Parathyroid adenoma (tissue), 2 donors: ENCODE data around the gene CACNA1S.

ENCODE experiments used
- H2AFZ ChIP-seq: fragments of 300-600 bp; sonication (generic); one replicate; pipeline ENCODE4 v1.7.0; 2017; ENCODE audit warnings: antibody characterized with exemption, mild to moderate bottlenecking
- H3K27ac ChIP-seq: fragments of 300-600 bp; sonication (generic); one replicate; pipeline ENCODE4 v1.7.0; 2017
- H3K27me3 ChIP-seq: fragments of 300-600 bp; sonication (generic); one replicate; pipeline ENCODE4 v1.7.0; 2017; ENCODE audit warnings: low read length; ENCODE audit not compliant: control insufficient read depth, insufficient read depth
- H3K36me3 ChIP-seq: fragments of 300-600 bp; sonication (generic); one replicate; pipeline ENCODE4 v1.7.0; 2017; ENCODE audit warnings: low read length; ENCODE audit not compliant: control insufficient read depth, insufficient read depth
- H3K4me1 ChIP-seq: fragments of 300-600 bp; sonication (generic); one replicate; pipeline ENCODE4 v1.7.0; 2017; ENCODE audit warnings: control low read depth
- H3K4me2 ChIP-seq: fragments of 300-600 bp; sonication (generic); one replicate; pipeline ENCODE4 v1.7.0; 2017; ENCODE audit warnings: low read length
- H3K4me3 ChIP-seq: fragments of 300-600 bp; sonication (generic); one replicate; pipeline ENCODE4 v1.7.0; 2017; ENCODE audit warnings: low read depth, low read length
- H3K79me2 ChIP-seq: fragments of 300-600 bp; sonication (generic); one replicate; pipeline ENCODE4 v1.7.0; 2017; ENCODE audit warnings: control low read depth
- H3K9ac ChIP-seq: fragments of 300-600 bp; sonication (generic); one replicate; pipeline ENCODE4 v1.7.0; 2017; ENCODE audit warnings: mild to moderate bottlenecking
- H3K9me3 ChIP-seq: fragments of 300-600 bp; sonication (generic); one replicate; pipeline ENCODE4 v1.7.0; 2017; ENCODE audit warnings: low read length; ENCODE audit not compliant: control insufficient read depth
- TF ChIP-seq, protein P1 (sequence below): fragments of 300-600 bp; sonication (generic); IDR thresholded peaks from one replicate; pipeline ENCODE4 v1.7.0; 2017; ENCODE audit warnings: antibody characterized with exemption, mild to moderate bottlenecking
- donor health status: primary hyperparathyroidism.

The CACNA1S gene

DNA sequence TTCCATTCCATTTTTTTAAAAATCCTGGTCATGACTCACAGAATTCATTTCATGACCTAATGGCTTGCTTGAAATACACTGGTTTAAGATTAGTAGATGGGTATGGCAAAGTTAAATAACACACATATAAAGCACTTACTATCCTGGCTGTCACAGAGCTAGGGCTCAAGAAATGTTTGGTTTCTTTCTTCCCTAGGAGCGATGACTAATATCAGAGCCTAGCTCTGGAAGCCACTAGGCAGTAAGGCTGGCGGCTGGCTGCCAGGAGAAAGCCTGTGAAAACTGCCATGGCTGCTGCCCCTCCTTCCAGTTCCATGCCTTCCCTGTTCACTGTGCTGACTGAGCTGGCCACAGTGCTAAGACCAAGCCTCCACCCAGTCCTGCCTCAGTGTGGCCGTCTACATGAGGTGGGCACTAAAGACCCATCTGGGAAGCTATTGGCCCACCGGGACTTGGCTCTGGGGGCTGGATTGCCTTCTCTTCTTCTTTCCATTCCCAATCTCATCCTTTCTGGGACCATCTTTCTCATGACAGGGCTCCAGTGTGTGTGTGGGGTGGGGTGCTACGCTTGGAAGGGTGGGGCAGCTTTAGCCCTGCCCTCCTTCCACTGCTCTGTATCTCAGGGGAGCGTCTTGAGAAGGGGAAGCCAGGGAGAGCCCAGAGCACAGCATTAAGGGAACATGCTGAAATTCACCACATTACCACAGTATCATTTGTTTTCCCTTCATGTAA is 25.5 kb upstream of the CACNA1S start:
- no peak overlapping the region for H2AFZ ChIP-seq
- no peak overlapping the region for H3K4me3 ChIP-seq
- H3K27ac ChIP-seq = no peak overlapping the region
- no peaks in the 10 kb centered on the region for H3K36me3 ChIP-seq
- TF ChIP-seq, protein P1, sequence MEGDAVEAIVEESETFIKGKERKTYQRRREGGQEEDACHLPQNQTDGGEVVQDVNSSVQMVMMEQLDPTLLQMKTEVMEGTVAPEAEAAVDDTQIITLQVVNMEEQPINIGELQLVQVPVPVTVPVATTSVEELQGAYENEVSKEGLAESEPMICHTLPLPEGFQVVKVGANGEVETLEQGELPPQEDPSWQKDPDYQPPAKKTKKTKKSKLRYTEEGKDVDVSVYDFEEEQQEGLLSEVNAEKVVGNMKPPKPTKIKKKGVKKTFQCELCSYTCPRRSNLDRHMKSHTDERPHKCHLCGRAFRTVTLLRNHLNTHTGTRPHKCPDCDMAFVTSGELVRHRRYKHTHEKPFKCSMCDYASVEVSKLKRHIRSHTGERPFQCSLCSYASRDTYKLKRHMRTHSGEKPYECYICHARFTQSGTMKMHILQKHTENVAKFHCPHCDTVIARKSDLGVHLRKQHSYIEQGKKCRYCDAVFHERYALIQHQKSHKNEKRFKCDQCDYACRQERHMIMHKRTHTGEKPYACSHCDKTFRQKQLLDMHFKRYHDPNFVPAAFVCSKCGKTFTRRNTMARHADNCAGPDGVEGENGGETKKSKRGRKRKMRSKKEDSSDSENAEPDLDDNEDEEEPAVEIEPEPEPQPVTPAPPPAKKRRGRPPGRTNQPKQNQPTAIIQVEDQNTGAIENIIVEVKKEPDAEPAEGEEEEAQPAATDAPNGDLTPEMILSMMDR = no peak
- H3K9ac ChIP-seq = no peak overlapping the region
- H3K4me1 ChIP-seq = no peaks in the 10 kb centered on the region
- no peak overlapping the region for H3K4me2 ChIP-seq
- no peaks in the 10 kb centered on the region for H3K9me3 ChIP-seq
- no peaks in the 10 kb centered on the region for H3K27me3 ChIP-seq
- no peaks in the 10 kb centered on the region for H3K79me2 ChIP-seq

DNA sequence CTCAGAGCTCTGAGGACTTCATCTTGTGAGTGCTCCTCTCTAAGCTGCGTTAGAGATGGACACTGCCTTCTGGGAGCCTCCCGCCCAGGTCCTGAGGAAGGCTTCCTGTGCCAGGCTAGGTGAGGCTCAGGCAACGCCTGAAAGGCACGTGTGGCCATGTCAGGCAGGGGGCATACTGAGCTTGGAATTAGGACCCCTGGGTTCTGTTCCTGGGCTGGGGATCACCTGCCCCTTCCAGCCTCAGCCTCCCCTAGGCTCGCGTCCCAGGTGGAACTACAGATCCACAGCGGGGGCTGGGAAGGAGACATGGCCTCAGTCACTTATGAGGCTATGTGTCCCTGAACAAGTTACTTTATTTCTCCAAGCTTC is 24.8 kb upstream of the CACNA1S start:
- Histone ChIP-seq H3K9ac (no peak overlapping the region), H3K4me3 (no peak overlapping the region), H3K79me2 (no peaks in the 10 kb centered on the region), H3K36me3 (no peaks in the 10 kb centered on the region), H3K4me2 (no peak overlapping the region), H3K9me3 (no peaks in the 10 kb centered on the region), H3K4me1 (no peaks in the 10 kb centered on the region), H2AFZ (no peak overlapping the region), H3K27me3 (no peaks in the 10 kb centered on the region), H3K27ac (no peak overlapping the region)
- TF ChIP-seq, protein P1 = no peak

DNA sequence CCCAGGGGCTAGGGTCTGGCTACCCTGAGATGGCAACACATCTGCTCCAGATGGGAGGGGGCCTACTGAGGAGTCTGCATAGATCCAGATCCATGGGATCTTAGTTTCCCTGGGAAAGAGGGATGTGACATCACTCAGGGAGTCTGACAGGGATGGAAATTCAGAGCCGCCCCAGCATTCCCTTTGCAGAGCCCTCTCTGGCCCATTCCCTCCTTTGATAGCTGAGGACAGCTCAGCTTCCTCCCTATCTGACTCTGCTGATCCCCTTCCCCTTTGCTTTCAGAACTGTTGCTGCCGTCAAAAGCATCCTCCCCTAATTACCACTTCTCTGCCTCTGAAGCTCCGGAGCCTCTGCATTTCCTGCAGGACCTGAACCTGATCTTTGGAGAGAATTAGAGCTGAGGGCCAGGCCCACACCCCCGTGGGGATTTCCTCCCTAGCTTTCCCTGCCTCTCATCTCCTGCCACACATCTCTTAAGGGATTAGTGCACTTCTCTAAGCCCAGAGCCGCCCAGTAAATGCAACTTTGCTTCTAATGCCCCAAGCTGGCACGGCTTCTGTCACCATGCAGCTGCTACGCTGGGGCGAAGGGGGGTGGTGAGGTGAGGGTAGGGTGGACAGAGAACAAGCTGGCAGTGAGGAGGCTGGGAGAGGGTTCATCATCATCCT is 24.3 kb upstream of the CACNA1S start:
- Histone ChIP-seq H3K9me3 (no peaks in the 10 kb centered on the region), H3K27me3 (no peaks in the 10 kb centered on the region), H3K79me2 (no peaks in the 10 kb centered on the region), H3K4me2 (no peak overlapping the region), H3K27ac (no peak overlapping the region), H3K4me1 (no peaks in the 10 kb centered on the region), H3K4me3 (no peak overlapping the region), H3K9ac (no peak overlapping the region), H3K36me3 (no peaks in the 10 kb centered on the region), H2AFZ (no peak overlapping the region)
- TF ChIP-seq, protein P1 = no peak

DNA sequence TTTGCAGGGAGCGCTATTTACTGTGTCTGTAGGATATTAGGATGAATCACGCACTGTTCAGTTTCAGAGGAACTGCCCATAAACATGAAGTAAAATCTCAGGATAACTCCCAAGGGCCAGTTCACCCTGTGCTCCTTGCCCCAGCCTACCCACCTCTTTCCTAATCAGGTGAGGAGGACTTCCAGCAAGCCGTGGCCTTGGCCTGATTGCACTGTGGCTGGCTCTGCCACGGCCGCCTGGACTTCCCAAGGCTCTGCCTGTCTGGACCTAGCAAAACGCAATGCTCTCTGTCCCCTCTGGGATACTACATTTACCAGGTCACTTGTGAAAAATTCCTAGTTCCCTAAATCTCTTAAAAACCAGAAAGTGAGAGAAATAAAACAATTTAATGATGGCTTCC is 22.2 kb upstream of the CACNA1S start:
- Histone ChIP-seq H3K4me3 (no peak overlapping the region), H3K36me3 (no peaks in the 10 kb centered on the region), H3K9ac (no peak overlapping the region)

More for the DNA sequence above, 22.2 kb upstream of the CACNA1S start:
- Histone ChIP-seq H3K79me2 (no peaks in the 10 kb centered on the region), H2AFZ (no peak overlapping the region), H3K4me2 (no peak overlapping the region), H3K27me3 (no peaks in the 10 kb centered on the region), H3K4me1 (no peaks in the 10 kb centered on the region), H3K27ac (no peak overlapping the region), H3K9me3 (no peaks in the 10 kb centered on the region)
- TF ChIP-seq, protein P1 = no peak
